GM19397 (cell line): Measurements from ENCODE around the gene INSIG2.

Source experiments
- ATAC-seq: cut with Tn5 transposase; IDR thresholded peaks from one replicate; pipeline ENCODE4 v1.9.1; 2021; ENCODE audit warnings: mild to moderate bottlenecking, moderate library complexity; ENCODE audit not compliant: unreplicated experiment

The INSIG2 gene

DNA sequence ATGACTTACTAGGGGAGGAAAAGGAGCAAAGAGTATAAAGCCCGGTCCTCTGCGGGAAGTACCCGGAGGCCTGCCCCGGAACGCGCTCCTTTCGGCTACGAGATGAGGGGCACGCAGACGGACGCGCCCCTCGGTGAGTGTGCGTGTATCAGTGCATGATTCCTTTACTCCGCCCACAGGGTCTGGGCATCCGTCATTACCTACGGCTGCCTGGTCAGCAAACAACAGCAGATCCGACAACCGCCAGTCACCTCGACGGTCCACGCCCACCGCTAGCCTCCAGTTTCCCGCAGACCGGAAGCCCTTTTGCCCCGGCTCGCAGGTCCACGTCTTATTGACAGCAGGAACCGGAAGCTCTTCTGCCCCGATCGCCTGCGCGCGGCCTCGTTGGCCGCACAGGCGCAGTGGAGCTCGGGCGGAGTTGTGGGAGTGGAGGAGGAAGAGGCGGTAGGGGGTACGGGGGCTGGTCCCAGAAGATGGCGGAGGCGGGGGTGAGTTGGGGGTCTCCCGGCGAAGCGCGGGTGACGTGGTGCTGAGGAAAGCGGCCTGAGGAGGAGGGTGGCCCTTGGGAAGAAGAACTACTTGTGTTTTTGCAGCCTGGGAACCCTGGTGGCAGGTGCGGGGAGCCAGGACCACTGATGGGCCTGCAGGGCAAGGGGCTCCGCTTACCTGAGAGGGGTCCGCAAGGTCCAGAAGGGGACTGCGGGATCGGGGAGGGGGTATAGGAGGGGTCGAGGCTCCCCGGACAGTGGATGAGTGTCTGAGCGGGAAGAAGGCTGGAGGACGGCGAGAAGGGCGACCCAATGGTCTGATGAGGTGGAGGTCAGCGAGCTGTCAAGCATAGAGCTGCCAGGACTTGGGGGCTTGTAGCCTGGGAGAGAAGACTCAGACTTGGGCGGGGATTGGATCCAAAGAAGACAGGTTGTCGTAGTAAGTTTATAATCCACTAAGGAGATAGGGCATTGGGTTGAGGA, at the start of gene INSIG2:
Gene INSIG2, plus strand, starts transcription at position 421 of the 974 bp plus-strand sequence. CDS start 8,086 bp downstream, outside the sequence.
- ATAC-seq, result peak; percentile 97

DNA sequence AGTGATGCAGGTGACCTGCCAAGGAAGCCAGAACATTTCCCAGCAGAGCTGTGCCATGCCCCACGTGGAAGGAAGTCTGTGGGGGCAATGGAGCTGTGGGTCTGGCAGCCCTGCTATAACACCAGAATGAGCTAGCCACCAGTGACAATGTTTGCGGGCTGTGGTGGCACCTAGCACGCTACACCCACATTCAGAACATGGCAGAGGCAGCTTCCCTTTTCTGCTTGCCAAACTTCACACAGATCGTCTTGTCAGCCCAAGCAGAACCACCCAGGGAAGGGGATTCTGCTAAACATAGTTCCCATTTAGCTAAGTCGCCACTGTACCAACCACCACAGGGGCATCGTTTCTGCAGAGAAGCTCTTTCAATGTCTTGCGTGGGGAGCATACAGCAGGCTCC, 47.4 kb upstream of the INSIG2 start:
- no peak for ATAC-seq

DNA sequence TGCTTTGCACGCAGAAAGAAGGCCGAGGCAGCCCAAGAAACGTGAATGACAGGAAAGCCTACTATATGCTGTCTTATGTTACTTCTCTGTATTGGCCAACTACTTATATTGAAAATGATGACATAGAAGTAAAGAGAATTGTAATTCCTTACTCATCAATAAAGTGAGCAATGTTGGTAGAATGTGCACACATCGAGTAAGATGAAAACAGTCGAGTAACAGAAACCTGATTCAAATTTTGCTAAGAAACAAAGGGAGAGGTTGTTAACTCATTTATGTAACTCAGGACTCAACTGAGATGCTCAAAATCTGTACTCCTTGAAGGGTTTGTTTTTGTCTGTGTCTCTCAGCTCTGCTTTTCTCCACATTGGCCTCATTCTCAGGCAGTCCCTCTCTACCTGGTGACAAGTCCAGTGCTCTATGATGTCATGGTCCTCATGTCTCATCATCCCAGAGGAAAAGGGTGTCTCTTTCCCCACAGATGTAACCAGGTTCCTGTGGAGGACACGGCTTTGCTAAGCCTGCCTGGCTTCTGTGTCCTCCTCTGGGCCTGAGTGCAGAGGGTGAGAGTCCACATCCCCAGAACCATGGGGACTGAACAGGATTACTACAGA, 44.1 kb upstream of the INSIG2 start:
- ATAC-seq, result no peak

DNA sequence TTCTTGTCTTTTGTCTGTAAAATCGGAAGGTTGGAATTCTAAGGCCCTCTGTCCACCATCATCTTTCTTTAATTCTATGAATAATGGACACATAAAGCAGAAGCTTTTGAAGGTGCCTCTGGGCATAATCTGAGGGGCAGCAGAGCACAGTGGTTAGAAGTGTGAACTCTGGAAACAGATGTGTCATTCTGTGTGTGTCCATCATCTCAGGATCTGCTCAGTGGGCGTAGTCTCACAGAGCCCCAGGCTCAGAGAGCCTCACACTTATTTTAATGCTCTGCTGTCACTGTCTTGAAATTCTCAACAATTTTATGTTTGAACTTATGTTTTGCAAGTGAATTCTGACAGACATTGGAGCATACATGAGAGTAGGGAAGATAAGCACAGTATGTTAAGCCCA, 43.4 kb upstream of the INSIG2 start:
- no peak for ATAC-seq

DNA sequence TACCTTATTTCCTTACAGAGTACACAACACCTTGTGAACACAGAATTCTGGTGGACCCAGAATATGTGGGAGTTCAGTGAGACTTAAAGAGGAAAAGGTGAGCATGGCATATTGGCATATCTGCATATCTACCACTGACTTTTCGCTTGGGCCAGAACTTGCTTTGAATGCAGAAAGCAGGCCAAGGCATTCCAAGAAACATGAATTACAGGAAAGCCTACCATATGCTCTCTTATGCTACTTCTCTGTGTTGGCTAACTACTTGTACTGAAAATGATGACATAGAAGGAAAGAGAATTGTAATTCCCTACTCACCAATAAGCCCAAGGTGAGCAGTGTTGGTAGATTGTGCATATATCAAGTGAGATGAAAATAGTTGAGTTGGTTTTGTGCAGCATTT, 43.0 kb upstream of the INSIG2 start:
- ATAC-seq, result no peak

DNA sequence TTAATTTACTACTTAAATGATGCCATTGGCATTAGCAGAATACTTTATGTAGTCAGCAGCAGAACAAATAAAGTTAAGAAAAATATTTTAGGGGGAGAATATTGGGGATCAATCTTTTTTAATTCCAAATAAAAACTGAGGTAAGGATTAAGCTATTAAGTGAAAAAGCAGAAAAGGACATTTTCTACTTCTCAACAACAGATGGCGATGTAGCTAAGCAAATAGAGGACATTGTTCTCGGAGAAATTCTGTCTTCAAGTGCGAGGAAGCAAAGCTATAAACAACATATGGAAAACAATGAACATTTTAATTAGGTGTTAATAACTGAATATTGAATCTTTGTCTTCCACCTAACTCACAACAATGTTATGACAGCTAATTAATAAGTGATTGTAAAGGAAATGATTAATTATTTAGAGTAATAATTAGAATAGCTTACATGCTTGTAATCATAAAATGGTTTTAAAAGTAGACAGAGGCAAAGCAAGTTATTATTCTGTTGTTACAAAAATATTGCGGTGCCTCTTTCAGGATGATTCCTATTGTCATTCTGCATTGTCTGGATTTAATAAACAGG, 41.5 kb upstream of the INSIG2 start:
- no peak for ATAC-seq

DNA sequence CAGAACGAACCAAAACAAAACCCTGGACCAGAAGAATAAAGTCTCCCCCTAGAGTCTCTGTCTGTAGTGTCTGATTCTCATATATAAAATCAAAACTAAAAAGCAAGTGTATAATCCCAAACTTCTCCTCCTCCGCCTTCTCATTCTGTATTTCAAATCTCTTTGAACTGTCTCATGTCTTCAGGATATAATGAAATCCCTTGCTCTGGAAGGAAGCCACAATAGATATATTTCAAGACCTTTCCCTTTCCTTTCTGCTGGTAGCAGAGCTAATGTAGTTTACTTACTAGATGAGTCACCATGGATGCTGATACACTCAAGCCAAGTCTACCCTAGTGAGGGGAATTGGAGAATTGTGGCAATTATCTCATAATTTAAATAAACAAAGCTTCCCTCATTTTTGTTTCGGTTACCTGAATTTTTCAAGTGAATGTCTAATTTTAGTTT, 40.9 kb upstream of the INSIG2 start:
- no peak for ATAC-seq

DNA sequence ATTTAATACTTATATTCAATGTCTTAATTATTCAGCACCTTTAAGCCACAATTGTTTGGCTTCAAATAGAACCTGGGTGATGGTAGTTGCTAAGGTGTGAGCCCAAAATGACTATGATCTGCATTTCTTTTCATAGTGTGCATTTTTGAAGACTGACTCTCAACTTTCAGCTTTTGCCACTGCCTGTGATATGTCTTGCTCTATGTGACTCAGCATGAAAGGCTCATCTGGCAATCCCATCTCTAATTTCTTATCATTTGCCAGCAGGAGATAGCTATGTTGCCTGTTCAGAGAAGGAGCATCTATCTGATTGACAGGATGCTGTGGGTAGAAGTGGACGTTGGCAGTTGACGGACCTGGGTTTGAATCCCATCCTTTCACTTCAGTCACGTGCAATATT, 39.9 kb upstream of the INSIG2 start:
- ATAC-seq, result no peak

DNA sequence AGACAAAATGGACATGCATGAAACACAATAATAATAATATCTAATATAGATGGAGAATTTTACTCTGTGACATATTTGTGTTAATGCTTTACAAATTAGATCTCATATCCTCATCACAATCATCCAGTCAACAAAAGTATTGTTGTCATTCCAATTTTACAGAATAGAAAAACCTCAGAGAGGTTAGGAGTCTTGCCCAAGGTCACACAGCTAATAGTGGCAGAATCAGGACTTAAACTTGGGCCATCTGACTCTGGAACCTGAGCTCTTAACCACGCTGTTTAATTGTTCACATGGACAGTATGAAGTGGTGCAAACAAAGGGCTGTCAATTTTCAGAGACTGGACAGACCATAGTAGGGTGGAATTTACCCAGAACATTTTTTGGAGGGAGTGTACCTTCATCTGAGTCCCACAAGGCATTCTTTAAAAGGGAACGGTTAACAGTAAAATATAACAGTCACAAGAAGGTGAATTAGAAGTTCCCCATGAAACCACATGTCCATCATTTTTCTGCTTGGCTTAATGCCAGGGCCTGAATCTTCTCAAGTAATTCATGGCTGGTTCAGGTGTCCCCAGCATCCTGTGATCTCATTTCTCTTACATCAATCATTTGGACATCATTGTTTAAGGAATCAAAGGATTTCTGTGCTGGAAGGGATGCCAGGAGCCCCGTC, 39.0 kb upstream of the INSIG2 start:
- peak; percentile 9 for ATAC-seq

DNA sequence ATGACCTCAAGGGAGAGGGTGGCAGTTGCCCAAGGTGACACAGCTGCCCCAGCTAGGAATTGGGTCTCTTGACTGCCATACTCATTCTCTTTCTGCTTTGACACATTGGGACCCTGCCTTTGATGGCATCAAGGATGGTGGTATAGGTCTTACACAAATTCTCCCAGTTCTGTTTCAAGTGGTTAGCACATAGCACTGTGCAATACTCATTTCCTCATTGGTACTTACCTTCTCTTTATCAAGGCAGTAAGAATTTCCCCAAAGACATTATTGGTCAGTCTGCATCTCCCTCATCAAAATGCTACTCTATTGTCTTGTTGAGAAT, 38.5 kb upstream of the INSIG2 start:
- ATAC-seq, result peak; percentile 53

DNA sequence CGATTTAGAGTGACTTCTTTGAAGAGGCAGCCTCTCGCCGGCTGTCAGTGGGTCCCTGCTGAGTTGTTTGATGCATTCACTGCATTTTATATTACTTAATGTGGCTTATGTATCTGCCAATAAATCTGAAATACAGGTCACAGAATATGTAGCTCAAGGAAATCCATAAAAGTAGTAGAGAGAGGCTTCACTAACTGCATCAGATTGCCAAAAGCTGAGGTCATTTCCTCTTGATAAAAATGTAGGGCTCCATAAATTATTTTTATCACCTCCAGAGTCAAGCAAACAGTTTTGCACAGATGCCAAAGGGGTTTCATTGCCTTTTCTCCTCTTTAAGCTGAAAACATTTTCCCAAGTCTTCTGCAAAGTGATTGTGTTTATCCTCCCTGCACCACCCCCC, 37.9 kb upstream of the INSIG2 start:
- no peak for ATAC-seq

DNA sequence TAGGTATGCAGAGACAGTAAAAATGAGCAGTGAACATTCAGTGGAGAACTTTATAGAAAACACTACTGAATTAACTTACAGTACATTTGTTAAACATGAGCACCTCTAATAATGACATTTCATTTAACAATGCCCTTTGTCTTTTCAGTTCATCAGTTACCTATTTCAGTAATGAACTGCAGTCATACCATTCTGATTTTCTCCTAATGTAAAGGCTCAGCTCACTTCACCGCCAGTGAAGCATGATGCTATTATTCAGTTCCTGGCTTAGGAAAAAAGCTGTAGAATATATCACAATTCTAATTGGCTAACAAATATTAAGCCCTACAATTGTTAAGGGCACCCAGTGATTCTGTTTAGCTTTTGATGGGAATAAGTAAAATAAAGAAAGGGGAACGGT, 37.3 kb upstream of the INSIG2 start:
- no peak for ATAC-seq

DNA sequence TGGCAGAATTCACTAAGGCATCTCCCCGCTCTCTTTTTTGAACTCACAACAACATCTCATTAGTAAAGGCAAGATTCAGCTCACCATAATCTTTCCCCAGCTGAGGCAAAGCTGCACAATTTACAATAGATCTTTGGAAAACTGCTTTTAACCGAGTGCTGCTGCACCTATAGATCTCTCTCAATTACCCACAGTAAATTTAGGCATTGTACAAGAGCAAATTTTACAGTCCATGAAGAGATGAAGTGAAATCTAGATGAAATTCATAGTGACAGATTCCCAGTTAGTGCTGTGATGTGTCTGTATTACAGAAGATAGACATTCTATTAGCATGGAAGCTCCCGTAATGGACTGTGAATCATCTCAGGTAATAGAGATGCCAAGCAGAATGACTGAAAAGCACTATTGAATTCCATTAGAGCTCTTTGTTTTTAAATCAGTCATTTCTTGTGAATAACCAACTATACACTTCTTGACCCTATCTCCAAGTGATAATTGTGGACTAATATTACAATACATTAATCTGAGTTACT, 36.4 kb upstream of the INSIG2 start:
- no peak for ATAC-seq

DNA sequence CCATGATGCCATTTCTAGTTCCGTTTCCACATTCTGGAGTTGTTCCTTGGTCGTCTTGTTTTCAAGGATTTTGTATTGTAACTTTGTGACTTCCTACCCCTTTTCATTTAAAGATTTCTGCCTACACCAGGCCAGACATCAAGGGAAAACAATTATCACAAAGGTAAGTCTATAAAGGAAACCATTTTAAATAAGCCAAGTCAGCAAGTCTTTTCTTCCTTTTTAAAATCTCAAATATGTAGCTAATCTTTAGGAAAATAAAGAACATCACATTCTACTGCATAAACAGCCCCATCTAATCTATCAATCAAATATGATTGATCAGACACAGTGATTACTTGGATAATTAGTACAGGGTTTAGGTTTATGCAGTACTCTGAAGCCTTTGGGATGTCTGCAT, 35.8 kb upstream of the INSIG2 start:
- ATAC-seq, result no peak

DNA sequence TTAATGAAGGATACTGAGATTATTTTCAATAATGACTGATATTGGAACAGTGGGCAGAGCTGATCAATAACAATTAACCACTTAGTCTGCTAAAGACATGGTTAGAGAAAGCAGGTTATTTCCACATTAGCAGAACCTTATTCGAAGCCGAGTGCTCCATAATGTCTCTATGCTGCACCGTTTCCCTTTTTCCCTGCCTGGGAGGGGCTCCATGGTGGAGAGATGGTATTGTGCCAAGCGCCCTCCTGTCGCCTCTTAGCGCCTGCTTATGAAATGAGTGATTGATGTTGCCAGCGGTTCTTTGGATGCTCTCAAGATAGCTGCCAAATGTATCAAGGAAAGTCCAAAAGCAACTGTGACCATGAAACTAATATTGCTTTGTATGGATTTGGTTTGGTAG, 34.6 kb upstream of the INSIG2 start:
- ATAC-seq, result no peak

DNA sequence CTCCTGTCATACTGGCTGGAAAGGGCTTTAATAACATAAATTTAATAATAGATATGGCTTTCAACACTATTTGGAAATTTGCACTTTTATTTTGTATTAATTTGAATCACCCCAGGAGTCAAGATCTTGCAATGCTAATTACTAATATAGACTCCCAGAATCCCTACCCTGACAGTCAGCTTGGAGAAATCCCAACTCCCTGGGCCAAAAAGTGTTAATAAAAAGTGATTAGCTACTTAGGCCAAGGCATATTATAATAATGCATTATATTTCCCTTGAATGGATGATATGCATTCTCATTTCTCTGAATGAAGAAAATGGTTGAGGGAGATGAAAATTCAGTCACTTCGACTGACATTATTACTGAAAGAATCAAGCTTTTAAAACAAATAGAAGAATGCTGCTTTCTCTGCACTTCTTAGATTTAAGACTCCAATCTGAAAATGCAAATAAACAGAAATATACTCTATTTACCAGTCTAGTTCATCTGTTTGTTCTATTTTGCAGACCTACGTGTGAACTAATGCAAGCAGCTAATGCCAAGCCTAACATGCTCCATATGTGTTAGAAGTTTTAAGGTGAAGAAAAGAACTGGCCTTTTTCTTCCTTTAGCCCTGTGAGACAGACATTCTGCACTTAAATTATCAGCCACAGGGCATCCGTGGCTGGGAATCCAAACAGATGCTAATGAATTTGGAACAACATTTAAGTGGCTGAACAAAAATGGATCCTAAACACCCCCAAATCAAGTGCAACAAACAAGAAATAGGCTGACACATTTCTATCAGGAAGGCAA, 33.9 kb upstream of the INSIG2 start:
- ATAC-seq, result no peak

DNA sequence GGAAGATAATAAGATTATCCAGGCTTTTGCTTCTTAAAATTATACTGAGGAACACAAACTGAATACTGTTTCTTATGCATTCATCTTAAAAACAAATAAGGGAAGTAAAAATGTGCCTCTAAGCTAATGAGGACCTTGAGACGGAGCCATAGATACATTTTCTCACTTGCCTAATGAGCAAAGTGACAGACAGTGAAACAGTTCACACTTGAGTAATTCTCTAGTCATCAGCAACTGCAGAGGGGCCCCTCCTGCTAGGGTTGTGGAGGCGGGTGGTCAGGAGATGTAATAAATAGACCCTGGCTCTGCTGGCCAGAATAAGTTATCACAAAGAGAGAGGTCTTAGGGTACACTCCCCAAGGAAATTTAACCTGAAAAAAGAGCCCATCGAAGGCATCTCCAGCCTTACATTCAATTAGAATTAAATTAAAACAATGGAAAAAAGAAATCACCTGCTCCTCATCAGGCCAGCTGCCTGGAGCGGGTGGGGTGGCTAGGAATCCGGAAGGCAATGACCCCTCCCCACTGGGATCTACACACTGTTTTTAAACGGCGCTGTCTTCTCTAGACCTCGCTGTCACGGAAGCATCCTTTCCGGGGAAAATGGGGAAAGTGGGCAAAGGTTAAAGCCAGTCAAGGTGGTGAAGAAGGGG, 32.6 kb upstream of the INSIG2 start:
- peak; percentile 85 for ATAC-seq

DNA sequence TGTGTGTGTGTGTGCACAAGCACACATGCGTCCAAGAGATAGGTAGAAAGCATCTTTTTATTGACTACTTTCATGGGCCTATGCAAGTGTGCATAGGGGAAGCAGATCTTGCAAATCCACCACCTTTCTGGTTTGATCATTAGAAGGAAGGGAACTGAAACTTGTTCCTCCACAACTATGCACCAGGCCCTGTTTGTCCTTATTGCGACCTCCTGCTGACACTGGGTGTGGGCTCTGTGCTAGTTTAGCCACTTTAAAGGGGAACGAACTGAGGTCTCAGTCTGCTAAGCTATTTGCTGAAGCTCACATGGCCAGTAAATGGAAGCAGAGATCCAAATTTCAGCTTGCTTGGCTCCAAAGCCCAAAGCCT, 32.1 kb upstream of the INSIG2 start:
- peak; percentile 81 for ATAC-seq

DNA sequence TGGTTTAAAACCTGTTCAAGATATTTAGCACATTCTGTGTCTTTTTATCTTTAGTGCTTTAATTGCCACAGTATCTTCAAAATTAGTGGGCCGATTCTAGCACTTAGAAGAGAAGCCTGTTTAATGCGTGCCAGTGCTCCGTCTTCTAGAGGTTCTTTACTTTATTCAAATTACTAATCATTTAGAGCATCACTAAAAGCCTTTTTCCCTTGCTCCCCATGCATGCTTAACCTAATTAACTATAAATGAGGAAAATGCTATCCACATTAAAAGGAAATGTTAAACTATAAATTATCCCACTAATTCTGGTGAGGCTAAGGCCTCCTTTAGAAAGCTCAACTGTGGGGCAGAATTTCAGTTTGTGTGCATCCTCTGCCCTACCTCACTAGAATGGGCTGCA, 31.5 kb upstream of the INSIG2 start:
- no peak for ATAC-seq

DNA sequence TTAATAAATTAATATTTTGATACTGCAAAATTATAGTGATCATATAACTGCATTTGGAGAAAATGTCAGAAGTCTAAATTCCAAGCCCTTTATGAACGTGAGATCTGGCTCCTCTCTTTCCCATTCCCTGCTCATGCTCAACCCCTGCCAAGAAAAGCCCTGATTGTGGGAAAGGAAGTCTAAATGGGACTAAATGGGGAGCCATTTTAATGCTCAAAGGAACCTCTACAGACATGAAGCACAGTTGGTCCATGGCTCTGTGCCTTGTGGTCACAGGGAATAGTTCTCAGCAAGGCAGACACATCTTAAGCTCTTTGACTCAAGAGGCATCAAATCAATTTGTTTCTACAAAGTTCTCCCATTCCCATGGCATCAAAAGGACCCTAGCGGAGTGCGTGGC, 29.3 kb upstream of the INSIG2 start:
- ATAC-seq, result no peak
